Tibial artery (tissue), 4 donors: ENCODE data around the gene SPATA7.

Experiments
- DNase-seq, 2 donors: peaks; one replicate each; pipeline ENCODE4 v3.0.0-alpha.2; 2019
- H3K27ac ChIP-seq, 2 donors: fragments of 200-600 bp; sonication (generic) in 1 of 2; 1 replicate in 1 of 2; 2 replicates in 1 of 2; pipeline ENCODE4 v1.5.1; 2018 to 2019; ENCODE audit warnings: mild to moderate bottlenecking in 1 of 2
- H3K27me3 ChIP-seq, 2 donors: fragments of 200-600 bp; sonication (generic) in 1 of 2; one replicate each; pipeline versions ENCODE4 v1.5.1 to v1.6.0; 2016 to 2019
- H3K36me3 ChIP-seq, 3 donors: fragments of 200-600 bp; sonication (generic) in 2 of 3; one replicate each; pipeline ENCODE4 v1.5.1; 2016 to 2019; ENCODE audit warnings: mild to moderate bottlenecking in 2 of 3
- H3K4me1 ChIP-seq, 4 donors: fragments of 200-600 bp; sonication (generic) in 2 of 4; 1 replicate in 3 of 4; 2 replicates in 1 of 4; pipeline ENCODE4 v1.5.1; 2016 to 2019
- H3K4me3 ChIP-seq, 2 donors: fragments of 200-600 bp; sonication (generic) in 1 of 2; 1 replicate in 1 of 2; 2 replicates in 1 of 2; pipeline ENCODE4 v1.5.1; 2018 to 2019; ENCODE audit warnings: mild to moderate bottlenecking in 2 of 2
- H3K9me3 ChIP-seq, 3 donors: fragments of 200-600 bp; sonication (generic) in 1 of 3; one replicate each; pipeline ENCODE4 v1.5.1; 2016 to 2019
- CTCF ChIP-seq, 2 experiments: fragments of 200-600 bp in 1 of 2; fragments of 450-650 bp in 1 of 2; IDR thresholded peaks; one replicate each; pipeline ENCODE4 v1.5.1; 2017 to 2019; ENCODE audit warnings: antibody characterized with exemption in 2 of 2, mild to moderate bottlenecking in 1 of 2, moderate library complexity in 1 of 2
- intact Hi-C: fragments of 100-400 bp; cut with DNase I; formaldehyde crosslinking; loops from one replicate; pipeline ENCODE4 v1.15.0; 2023; ENCODE audit warnings: low total_unique reads

Gene SPATA7

GRCh38 chr14:88476825-88477224 lies 91.4 kb downstream of the SPATA7 start:
- intact Hi-C loops = no loop called here
- no peak for TF ChIP-seq CTCF (IDR thresholded peaks at IDR 0.05)

GRCh38 chr14:88477513-88478250 lies 92.2 kb downstream of the SPATA7 start:
- intact Hi-C loops = no loop called here
- H3K4me3 ChIP-seq = no peak overlapping the region

More at GRCh38 chr14:88476825-88477224, 91.4 kb downstream of the SPATA7 start:
- no peak overlapping the region for H3K4me3 ChIP-seq
- H3K27me3 ChIP-seq = no peaks in the 10 kb centered on the region
- H3K4me1 ChIP-seq = peaks cover 0 to under 1% (median 0%) of the 10 kb centered on the region in 4 donors
- no peak overlapping the region for H3K27ac ChIP-seq
- DNase-seq = no peak
- H3K9me3 ChIP-seq = no peaks in the 10 kb centered on the region
- peaks cover 40 to 89% (median 63%) of the 10 kb centered on the region in 3 donors for H3K36me3 ChIP-seq

GRCh38 chr14:88478931-88479330 lies 93.5 kb downstream of the SPATA7 start:
- Histone ChIP-seq H3K27ac (no peak overlapping the region), H3K4me1 (peaks cover 0 to 3% (median 0%) of the 10 kb centered on the region in 4 donors), H3K9me3 (no peaks in the 10 kb centered on the region), H3K36me3 (peaks cover 32 to 88% (median 56%) of the 10 kb centered on the region in 3 donors), H3K27me3 (no peaks in the 10 kb centered on the region), H3K4me3 (no peak overlapping the region)
- no peak for TF ChIP-seq CTCF (IDR thresholded peaks at IDR 0.05)
- intact Hi-C loops = no loop called here
- no peak for DNase-seq

More at GRCh38 chr14:88477513-88478250, 92.2 kb downstream of the SPATA7 start:
- no peaks in the 10 kb centered on the region for H3K27me3 ChIP-seq
- peaks cover 0 to 3% (median 0%) of the 10 kb centered on the region in 4 donors for H3K4me1 ChIP-seq
- H3K36me3 ChIP-seq = peaks cover 32 to 89% (median 60%) of the 10 kb centered on the region in 3 donors
- DNase-seq = no peak
- no peak for TF ChIP-seq CTCF (IDR thresholded peaks at IDR 0.05)
- H3K9me3 ChIP-seq = no peaks in the 10 kb centered on the region
- H3K27ac ChIP-seq = no peak overlapping the region

DNA sequence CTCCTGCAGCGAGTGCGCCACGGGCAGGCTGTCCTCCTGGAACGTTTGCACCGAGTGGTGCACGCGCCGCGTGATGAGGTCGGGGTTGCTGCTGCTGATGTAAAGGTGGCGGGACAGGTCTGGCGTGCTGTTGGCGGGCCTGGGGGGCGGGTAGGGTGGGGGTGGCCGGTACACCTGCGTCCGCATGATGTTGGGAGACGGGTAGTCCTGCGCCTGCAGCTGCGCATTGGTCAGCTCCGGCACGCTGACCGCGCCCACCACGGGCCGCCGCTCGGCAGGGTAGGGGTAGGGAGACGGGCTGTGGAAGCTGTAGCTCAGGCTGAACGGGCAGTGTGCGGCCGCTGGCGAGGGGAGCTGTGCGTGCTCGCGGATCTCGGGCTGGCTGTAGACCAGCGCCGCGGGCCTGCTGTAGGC lies 94.1 kb downstream of the SPATA7 start:
- H3K27me3 ChIP-seq = no peaks in the 10 kb centered on the region
- no peaks in the 10 kb centered on the region for H3K9me3 ChIP-seq
- peaks cover 0 to 3% (median 0%) of the 10 kb centered on the region in 4 donors for H3K4me1 ChIP-seq
- H3K4me3 ChIP-seq = no peak overlapping the region
- H3K36me3 ChIP-seq = peaks cover 32 to 94% (median 63%) of the 10 kb centered on the region in 3 donors
- H3K27ac ChIP-seq = no peak overlapping the region
- no peak for DNase-seq
- intact Hi-C loops = no loop called here
- no peak for TF ChIP-seq CTCF (IDR thresholded peaks at IDR 0.05)

- no peak for DNase-seq
- Histone ChIP-seq H3K36me3 (peaks cover 22 to 88% (median 60%) of the 10 kb centered on the region in 3 donors), H3K4me1 (peaks cover 0 to 3% (median 0%) of the 10 kb centered on the region in 4 donors), H3K27ac (no peak overlapping the region), H3K9me3 (no peaks in the 10 kb centered on the region), H3K27me3 (no peaks in the 10 kb centered on the region), H3K4me3 (no peak overlapping the region)
- no peak for TF ChIP-seq CTCF (IDR thresholded peaks at IDR 0.05)
- intact Hi-C loops = no loop called here
These were observed 95.6 kb downstream of the SPATA7 start for GRCh38 chr14:88481059-88481458.
